ENCODE measurements around the gene CPEB4. TPM values are rescaled to one million over a fixed set of nuclear protein-coding genes. Genes with fewer than 3 reads are reported as not detected.

Gene CPEB4
- total RNA-seq, 1 experiment from 2014 or later = 8.7 TPM

GRCh38 chr5:173845321-173845720, 42.8 kb upstream of the CPEB4 start:
- Histone ChIP-seq H2AFZ (ENCODE audit: low read length) (no peak overlapping the region), H3K27me3 (ENCODE audit: insufficient read depth, low read length) (no peaks in the 10 kb centered on the region), H3K18ac (ENCODE audit: insufficient read length, low read depth, low read length) (no peak overlapping the region), H3K79me2 (ENCODE audit: insufficient read depth, low read length) (no peaks in the 10 kb centered on the region), H3K23me2 (ENCODE audit: insufficient read length, low read depth, low read length, poor library complexity, severe bottlenecking) (no peaks in the 10 kb centered on the region), H2BK5ac (ENCODE audit: insufficient read length, low read length) (no peak overlapping the region), H2BK12ac (ENCODE audit: insufficient read length, low read depth, low read length) (no peak overlapping the region), H3K23ac (ENCODE audit: insufficient read length, low read depth, low read length) (no peak overlapping the region), H4K8ac (replicated peaks; ENCODE audit: insufficient read length, low read depth, low read length) (no peak overlapping the region), H3K27ac (ENCODE audit: insufficient read length, low read depth, low read length) (no peak overlapping the region), H3K14ac (ENCODE audit: insufficient read depth, low read length) (no peak overlapping the region), H3K4ac (ENCODE audit: low read depth, low read length) (no peak overlapping the region), H3K56ac (ENCODE audit: insufficient read length, low read depth, low read length) (no peak overlapping the region), H2BK15ac (ENCODE audit: low read depth, low read length) (no peak overlapping the region), H2BK20ac (ENCODE audit: low read depth, low read length, poor library complexity, severe bottlenecking) (no peak overlapping the region), H3K9ac (ENCODE audit: extremely low read depth, insufficient read length, low read length) (no peak overlapping the region), H3T11ph (ENCODE audit: low read length) (no peak overlapping the region), H4K91ac (ENCODE audit: insufficient read length, low read depth, low read length) (no peak overlapping the region), H4K20me1 (ENCODE audit: control insufficient read depth, insufficient read depth, insufficient read length) (no peaks in the 10 kb centered on the region), H3K79me1 (ENCODE audit: insufficient read depth, low read depth, low read length, poor library complexity, severe bottlenecking) (no peaks in the 10 kb centered on the region), H2AK5ac (ENCODE audit: insufficient read length, low read length) (no peak overlapping the region), H3K4me1 (ENCODE audit: insufficient read depth, low read length) (no peaks in the 10 kb centered on the region), H3K4me2 (ENCODE audit: insufficient read depth, insufficient read length, low read length) (no peak overlapping the region), H2BK120ac (ENCODE audit: low read depth, low read length, poor library complexity, severe bottlenecking) (no peak overlapping the region), H3K9me3 (ENCODE audit: control insufficient read depth, low read depth, low read length) (no peaks in the 10 kb centered on the region), H4K5ac (ENCODE audit: insufficient read length, low read depth, low read length) (no peak overlapping the region)
- no CpG with 5 or more reads among the region's 6 CpGs for WGBS (ENCODE audit: extremely low coverage, insufficient read length, low lambda C conversion rate)
- peaks cover 0 to 2% (median 0%) of the 10 kb centered on the region in 3 experiments; a peak in 1 of 7 replicates for H3K36me3 Mint-ChIP-seq (ENCODE audit: insufficient read depth in 1 of 3, low read depth in 3 of 3)
- H3K4me3 Mint-ChIP-seq = no peak overlapping the region
- H3K9me3 Mint-ChIP-seq = peaks cover 9 to 18% of the 10 kb centered on the region in 2 experiments; a peak in 4 of 5 replicates
- H3K27me3 Mint-ChIP-seq (ENCODE audit: low read depth) = peaks cover 3% of the 10 kb centered on the region
- DNase-seq = no peak
- no peak overlapping the region for H3K27ac Mint-ChIP-seq
- H3K4me1 Mint-ChIP-seq = peaks cover 9 to 10% of the 10 kb centered on the region in 2 experiments
- TF ChIP-seq CTCF (conservative IDR thresholded peaks at IDR 0.05) = no peak

Data from H9 (cell line).